Activated CD4-positive, alpha-beta T cell treated with anti-CD3 and anti-CD28 coated beads, Interleukin-2, Interleukin-6, amounts not matched to agents 100 ng/mL and 50 ng/mL, durations not matched to agents 16 hours and 8 hours (primary cell): ENCODE data around the gene EIF2S3.
"Not testable (repeated sequence)": the region's sequence is repeated elsewhere in the genome, so short reads cannot be mapped to it uniquely, and the experiment has no call there.

Experiments used
- DNase-seq: peaks from one replicate; pipeline ENCODE4 v3.0.0-alpha.2; 2020

EIF2S3 gene

GRCh38 chrX:24054182-24055042, at the start of gene EIF2S3:
TSS of gene EIF2S3 (plus strand) at chrX:24054956. CDS start at chrX:24054969, 13 bp downstream.
- peak; percentile 94 for DNase-seq

GRCh38 chrX:24005028-24005427, 49.7 kb upstream of the EIF2S3 start:
- no peak for DNase-seq

- DNase-seq: no peak
Measured at GRCh38 chrX:24005867-24006266, 48.9 kb upstream of the EIF2S3 start.

- no peak for DNase-seq
Measured at GRCh38 chrX:24012266-24012665, 42.5 kb upstream of the EIF2S3 start.

- DNase-seq: peak; percentile 50
Measured at GRCh38 chrX:24014388-24015018, 40.3 kb upstream of the EIF2S3 start.

GRCh38 chrX:24017674-24018073, 37.1 kb upstream of the EIF2S3 start:
- no peak for DNase-seq

- no peak for DNase-seq
Measured at GRCh38 chrX:24018809-24019208, 35.9 kb upstream of the EIF2S3 start.

GRCh38 chrX:24019448-24019847, 35.3 kb upstream of the EIF2S3 start:
- no peak for DNase-seq

GRCh38 chrX:24020306-24020876, 34.4 kb upstream of the EIF2S3 start:
- DNase-seq: no peak

GRCh38 chrX:24023544-24023943, 31.2 kb upstream of the EIF2S3 start:
- DNase-seq: no peak

- peak; percentile 5 for DNase-seq
Measured at GRCh38 chrX:24023972-24024669, 30.6 kb upstream of the EIF2S3 start.

GRCh38 chrX:24024819-24025740, 29.7 kb upstream of the EIF2S3 start:
- DNase-seq: peak; percentile 89

- DNase-seq: peak; percentile 28
Measured at GRCh38 chrX:24025741-24026403, 28.9 kb upstream of the EIF2S3 start.

- no peak for DNase-seq
Measured at GRCh38 chrX:24026432-24026831, 28.3 kb upstream of the EIF2S3 start.

- DNase-seq: no peak
Measured at GRCh38 chrX:24027086-24027485, 27.7 kb upstream of the EIF2S3 start, which contains the start of gene KLHL15. TSS of gene KLHL15 (minus strand) at chrX:24027186. CDS start at chrX:24006693, 20,493 bp downstream.

- no peak for DNase-seq
Measured at GRCh38 chrX:24027985-24028384, 26.8 kb upstream of the EIF2S3 start.

- DNase-seq: no peak
Measured at GRCh38 chrX:24030597-24030996, 24.2 kb upstream of the EIF2S3 start.

GRCh38 chrX:24034485-24034884, 20.3 kb upstream of the EIF2S3 start:
- no peak for DNase-seq

- DNase-seq: no peak
Measured at GRCh38 chrX:24037729-24038128, 17.0 kb upstream of the EIF2S3 start.

GRCh38 chrX:24046060-24046459, 8.7 kb upstream of the EIF2S3 start:
- not testable (repeated sequence) for DNase-seq

GRCh38 chrX:24049643-24050042, 5.1 kb upstream of the EIF2S3 start:
- not testable (repeated sequence) for DNase-seq
